A673 (cell line): Measurements from ENCODE around the gene BPIFA1. TPM values are rescaled to one million over a fixed set of nuclear protein-coding genes. Genes with fewer than 3 reads are reported as not detected.

Experiments
- Bru-seq: library from RNA; stranded (reverse); fragments of 400-500 nt; gene quantifications from one replicate; lab custom pipeline; 2021; lab: Mats Ljungman, UMichigan
- BruChase-seq, 2 experiments: library from RNA; stranded (reverse); fragments of 400-500 nt; gene quantifications; one replicate each; lab custom pipeline; 2021; lab: Mats Ljungman, UMichigan
- BruUV-seq: library from RNA; stranded (reverse); fragments of 400-500 nt; replicated peaks from 2 replicates; lab custom pipeline; 2021; lab: Mats Ljungman, UMichigan
- CTCF ChIA-PET: fragments of 300-600 bp; sonication (Branson Sonifier 250); formaldehyde crosslinking; loops from one replicate; lab custom pipeline; 2022; ENCODE audit warnings: antibody characterized with exemption; lab: Charles Lee
- POLR2A ChIA-PET: fragments of 300-600 bp; sonication (Branson Sonifier 250); formaldehyde crosslinking; loops from one replicate; lab custom pipeline; 2022; ENCODE audit warnings: antibody characterized with exemption; ENCODE audit not compliant: low non-redundant PET; lab: Charles Lee
- DNase-seq: peaks from one replicate; pipeline ENCODE4 v3.0.0-alpha.2; 2015; ENCODE audit warnings: low spot score
- H3K27ac ChIP-seq: fragments of 200-600 bp; sonication (generic); 2 replicates; pipeline ENCODE4 v1.5.1; 2016; ENCODE audit warnings: mixed run types, low read depth, mild to moderate bottlenecking, mixed read lengths, antibody characterized with exemption, low read length; ENCODE audit not compliant: poor library complexity, severe bottlenecking
- H3K27me3 ChIP-seq: fragments of 200-600 bp; sonication (generic); replicated peaks from 2 replicates; pipeline ENCODE4 v1.6.1; 2017; ENCODE audit warnings: mixed run types, low read depth, mild to moderate bottlenecking, mixed read lengths, antibody characterized with exemption, low read length; ENCODE audit not compliant: insufficient read depth, poor library complexity
- H3K36me3 ChIP-seq: fragments of 200-600 bp; sonication (generic); 2 replicates; pipeline ENCODE4 v1.6.1; 2016; ENCODE audit warnings: mixed run types, mild to moderate bottlenecking, mixed read lengths, antibody characterized with exemption, low read length; ENCODE audit not compliant: insufficient read depth, poor library complexity, severe bottlenecking
- H3K4me1 ChIP-seq: fragments of 200-600 bp; sonication (generic); 2 replicates; pipeline ENCODE4 v1.6.1; 2017; ENCODE audit warnings: mixed run types, mild to moderate bottlenecking, mixed read lengths, antibody characterized with exemption, low read length; ENCODE audit not compliant: insufficient read depth, poor library complexity, severe bottlenecking
- H3K4me3 ChIP-seq: fragments of 200-600 bp; sonication (generic); 2 replicates; pipeline ENCODE4 v1.5.1; 2016; ENCODE audit warnings: low read depth, mixed run types, mild to moderate bottlenecking, mixed read lengths, low read length; ENCODE audit not compliant: poor library complexity, severe bottlenecking
- H3K9me3 ChIP-seq: fragments of 200-600 bp; sonication (generic); 2 replicates; pipeline ENCODE4 v1.6.1; 2016; ENCODE audit warnings: mixed run types, low read depth, mild to moderate bottlenecking, mixed read lengths, antibody characterized with exemption, low read length; ENCODE audit not compliant: poor library complexity, severe bottlenecking
- EZH2 ChIP-seq: fragments of 200-600 bp; sonication (generic); IDR thresholded peaks from 2 replicates; pipeline ENCODE4 v1.6.1; 2017; ENCODE audit warnings: borderline replicate concordance, low read depth, mild to moderate bottlenecking, mixed read lengths, antibody characterized with exemption, low read length; ENCODE audit not compliant: poor library complexity, severe bottlenecking
- intact Hi-C: fragments of 100-400 bp; cut with micrococcal nuclease; formaldehyde crosslinking; loops from one replicate; pipeline ENCODE4 v1.10.0; 2022; ENCODE audit not compliant: unreplicated experiment
- long read RNA-seq: library from polyadenylated mRNA; stranded (forward); transcript quantifications from one replicate; pipeline ENCODE4 v2.0.0, GENCODE V29; 2022
- total RNA-seq: library from RNA; stranded (reverse); gene quantifications from 2 replicates; pipeline ENCODE4 v1.2.3, GENCODE V29; 2021
- TF ChIP-seq, protein P1 (sequence below): fragments of 300-800, 200-600 bp; sonication (generic); conservative IDR thresholded peaks from 2 replicates; pipeline ENCODE4 v1.5.1; 2017; ENCODE audit warnings: low read depth, mild to moderate bottlenecking, antibody characterized with exemption, low read length, moderate library complexity, mixed read lengths

The BPIFA1 gene
- total RNA-seq (not detected in 2 replicates), Bru-seq, nascent RNA (not detected), BruChase-seq, experiment 1, labeled RNA remaining after a 2-hour chase (not detected), BruChase-seq, experiment 2, labeled RNA remaining after a 6-hour chase (not detected)
- long read RNA-seq: 0 reads

DNA sequence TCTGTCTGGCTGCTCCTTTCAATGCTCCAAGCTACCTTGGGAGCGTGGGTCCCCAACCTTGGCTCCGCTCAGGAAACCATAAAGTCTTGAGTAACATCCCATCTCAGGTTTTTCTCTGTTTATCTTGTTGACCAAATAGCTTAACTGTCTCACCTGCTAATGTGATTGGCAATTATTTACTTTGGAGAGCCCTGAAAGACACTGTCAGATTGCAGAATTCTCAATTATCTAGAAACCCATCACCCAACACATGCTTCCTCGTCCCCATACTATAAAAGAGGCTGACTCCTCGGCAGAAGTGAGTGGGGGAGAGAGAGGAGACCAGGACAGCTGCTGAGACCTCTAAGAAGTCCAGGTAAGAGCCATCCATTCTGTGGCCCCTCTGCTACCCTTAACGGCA, at the start of gene BPIFA1:
Gene BPIFA1 (plus strand): TSS at position 301 of the 400 bp plus-strand sequence. CDS start 1,716 bp downstream, outside the sequence.
- Histone ChIP-seq H3K27ac (no peak within 1 kb of the TSS), H3K36me3 (no peaks in the 10 kb centered on the region), H3K9me3 (no peaks in the 10 kb centered on the region), H3K27me3 (peaks cover 42% of the 10 kb centered on the region), H3K4me1 (no peaks in the 10 kb centered on the region), H3K4me3 (no peak within 1 kb of the TSS)
- intact Hi-C loops: no loop called here
- no TSS peak for BruUV-seq
- DNase-seq: no peak
- TF ChIP-seq, protein P1, sequence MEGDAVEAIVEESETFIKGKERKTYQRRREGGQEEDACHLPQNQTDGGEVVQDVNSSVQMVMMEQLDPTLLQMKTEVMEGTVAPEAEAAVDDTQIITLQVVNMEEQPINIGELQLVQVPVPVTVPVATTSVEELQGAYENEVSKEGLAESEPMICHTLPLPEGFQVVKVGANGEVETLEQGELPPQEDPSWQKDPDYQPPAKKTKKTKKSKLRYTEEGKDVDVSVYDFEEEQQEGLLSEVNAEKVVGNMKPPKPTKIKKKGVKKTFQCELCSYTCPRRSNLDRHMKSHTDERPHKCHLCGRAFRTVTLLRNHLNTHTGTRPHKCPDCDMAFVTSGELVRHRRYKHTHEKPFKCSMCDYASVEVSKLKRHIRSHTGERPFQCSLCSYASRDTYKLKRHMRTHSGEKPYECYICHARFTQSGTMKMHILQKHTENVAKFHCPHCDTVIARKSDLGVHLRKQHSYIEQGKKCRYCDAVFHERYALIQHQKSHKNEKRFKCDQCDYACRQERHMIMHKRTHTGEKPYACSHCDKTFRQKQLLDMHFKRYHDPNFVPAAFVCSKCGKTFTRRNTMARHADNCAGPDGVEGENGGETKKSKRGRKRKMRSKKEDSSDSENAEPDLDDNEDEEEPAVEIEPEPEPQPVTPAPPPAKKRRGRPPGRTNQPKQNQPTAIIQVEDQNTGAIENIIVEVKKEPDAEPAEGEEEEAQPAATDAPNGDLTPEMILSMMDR: no peak
- TF ChIP-seq EZH2: no peak
- CTCF ChIA-PET: no interaction called here
- POLR2A ChIA-PET: no interaction called here

DNA sequence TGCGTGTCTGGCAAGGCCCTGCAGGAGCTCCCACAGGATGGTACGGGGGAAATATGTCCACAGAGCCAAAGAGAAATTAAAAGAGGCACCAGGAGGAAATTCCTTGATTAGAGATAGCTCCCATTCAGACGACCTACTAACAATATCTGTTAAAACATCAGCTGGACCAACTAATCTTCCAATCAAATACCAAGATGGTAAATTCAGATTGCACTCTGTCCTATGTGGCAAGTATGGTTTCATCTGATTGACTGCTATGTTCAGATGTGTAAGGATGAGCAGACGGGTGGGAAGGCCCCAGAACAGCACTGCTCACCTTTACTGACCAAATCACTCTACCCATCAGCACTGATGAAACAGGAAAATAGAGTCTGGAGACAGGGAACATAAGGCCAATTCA, 48.3 kb upstream of the BPIFA1 start:
- H3K4me1 ChIP-seq: no peaks in the 10 kb centered on the region
- intact Hi-C loops: no loop called here
- no peak overlapping the region for H3K27ac ChIP-seq
- H3K9me3 ChIP-seq: no peaks in the 10 kb centered on the region
- DNase-seq: no peak
- ChIA-PET POLR2A (no interaction called here), CTCF (no interaction called here)
- TF ChIP-seq, protein P1: no peak
- TF ChIP-seq EZH2: no peak
- no peak overlapping the region for H3K4me3 ChIP-seq
- H3K27me3 ChIP-seq: peaks cover 21% of the 10 kb centered on the region
- no TSS peak for BruUV-seq
- H3K36me3 ChIP-seq: no peaks in the 10 kb centered on the region

DNA sequence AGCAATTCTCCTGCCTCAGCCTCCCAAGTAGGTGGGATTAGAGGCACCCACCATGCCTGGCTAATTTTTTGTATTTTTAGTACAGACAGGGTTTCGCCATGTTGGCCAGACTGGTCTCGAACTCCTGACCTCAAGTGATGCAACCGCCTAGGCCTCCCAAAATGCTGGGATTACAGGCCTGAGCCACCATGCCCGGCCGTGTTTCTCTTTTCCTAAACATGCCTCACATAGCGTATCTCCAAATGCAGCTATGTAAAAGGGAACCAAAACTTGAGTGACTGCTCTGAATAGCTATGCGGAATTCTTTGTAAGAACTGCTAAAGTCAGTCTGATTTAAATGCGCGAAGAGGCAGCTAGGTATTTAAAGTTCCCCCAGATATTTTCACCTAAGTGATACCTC, 47.4 kb upstream of the BPIFA1 start:
- intact Hi-C loops: no loop called here
- POLR2A ChIA-PET: no interaction called here
- H3K4me1 ChIP-seq: no peaks in the 10 kb centered on the region

More for the DNA sequence above, 47.4 kb upstream of the BPIFA1 start:
- TF ChIP-seq EZH2: no peak
- TF ChIP-seq, protein P1: no peak
- Histone ChIP-seq H3K9me3 (no peaks in the 10 kb centered on the region), H3K27ac (no peak overlapping the region), H3K4me3 (no peak overlapping the region), H3K36me3 (no peaks in the 10 kb centered on the region), H3K27me3 (peaks cover 25% of the 10 kb centered on the region)
- no peak for DNase-seq
- no TSS peak for BruUV-seq
- CTCF ChIA-PET: no interaction called here
